Measurements from ENCODE around the gene NRSN2. TPM values are rescaled to one million over a fixed set of nuclear protein-coding genes. Genes with fewer than 3 reads are reported as not detected.

The NRSN2 gene
- total RNA-seq, 1 donor from 2014 or later: 17.3 TPM

DNA sequence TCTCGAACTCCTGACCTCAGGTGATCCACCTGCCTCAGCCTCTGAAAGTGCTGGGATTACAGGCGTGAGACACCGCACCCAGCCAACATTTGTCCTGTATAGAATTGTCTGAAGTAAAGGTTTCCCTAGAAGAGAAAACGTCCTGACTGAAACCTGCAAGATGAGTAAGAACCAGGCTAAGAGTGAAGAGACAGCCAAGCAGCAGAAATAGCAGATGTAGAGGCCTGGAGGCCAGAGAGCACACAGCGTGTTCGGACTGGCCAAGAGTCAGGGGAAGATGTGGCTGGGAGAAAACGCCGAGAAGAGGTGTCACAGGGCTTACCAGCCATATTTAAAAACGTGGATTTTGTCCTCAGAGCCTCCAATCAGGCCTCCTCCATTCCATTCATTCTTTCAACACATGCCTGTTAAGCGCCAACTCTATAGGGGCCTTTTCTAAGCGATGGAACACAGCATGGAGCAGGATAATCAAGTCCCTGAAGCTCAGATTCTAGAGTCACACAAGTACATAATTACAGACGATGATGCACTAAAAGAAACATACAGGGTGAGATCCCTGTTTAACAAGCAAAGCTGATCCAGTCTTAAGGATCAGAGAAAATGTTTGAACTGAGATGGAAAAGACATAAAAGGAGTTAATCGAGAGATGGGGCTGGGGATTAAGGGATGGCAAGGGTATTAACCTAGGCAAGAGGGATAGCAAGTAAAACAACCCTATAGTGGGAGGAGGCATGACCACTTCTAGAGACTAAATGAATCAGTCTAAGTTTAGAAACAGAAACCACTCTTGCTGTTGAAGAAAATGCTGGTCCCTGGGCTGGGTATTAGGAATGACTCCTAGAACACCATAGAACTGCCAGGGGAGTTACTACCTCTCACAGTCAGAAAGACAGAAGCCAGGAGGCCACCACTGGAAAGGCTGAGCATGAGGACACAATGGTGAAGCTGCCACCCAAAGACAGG is 44.7 kb upstream of the NRSN2 start:
- Histone ChIP-seq H3K36me3 (no peaks in the 10 kb centered on the region), H3K4me1 (peaks cover 36% of the 10 kb centered on the region), H3K9me3 (no peaks in the 10 kb centered on the region), H3K4me3 (no peak overlapping the region), H3K27me3 (ENCODE audit: low read depth) (no peaks in the 10 kb centered on the region), H3K27ac (no peak overlapping the region)
- intact Hi-C loops (cut with DNase I): no loop called here
- TF ChIP-seq, protein P1, sequence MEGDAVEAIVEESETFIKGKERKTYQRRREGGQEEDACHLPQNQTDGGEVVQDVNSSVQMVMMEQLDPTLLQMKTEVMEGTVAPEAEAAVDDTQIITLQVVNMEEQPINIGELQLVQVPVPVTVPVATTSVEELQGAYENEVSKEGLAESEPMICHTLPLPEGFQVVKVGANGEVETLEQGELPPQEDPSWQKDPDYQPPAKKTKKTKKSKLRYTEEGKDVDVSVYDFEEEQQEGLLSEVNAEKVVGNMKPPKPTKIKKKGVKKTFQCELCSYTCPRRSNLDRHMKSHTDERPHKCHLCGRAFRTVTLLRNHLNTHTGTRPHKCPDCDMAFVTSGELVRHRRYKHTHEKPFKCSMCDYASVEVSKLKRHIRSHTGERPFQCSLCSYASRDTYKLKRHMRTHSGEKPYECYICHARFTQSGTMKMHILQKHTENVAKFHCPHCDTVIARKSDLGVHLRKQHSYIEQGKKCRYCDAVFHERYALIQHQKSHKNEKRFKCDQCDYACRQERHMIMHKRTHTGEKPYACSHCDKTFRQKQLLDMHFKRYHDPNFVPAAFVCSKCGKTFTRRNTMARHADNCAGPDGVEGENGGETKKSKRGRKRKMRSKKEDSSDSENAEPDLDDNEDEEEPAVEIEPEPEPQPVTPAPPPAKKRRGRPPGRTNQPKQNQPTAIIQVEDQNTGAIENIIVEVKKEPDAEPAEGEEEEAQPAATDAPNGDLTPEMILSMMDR (IDR thresholded peaks at IDR 0.05): no peak
- ATAC-seq: no peak
- DNase-seq: no peak

DNA sequence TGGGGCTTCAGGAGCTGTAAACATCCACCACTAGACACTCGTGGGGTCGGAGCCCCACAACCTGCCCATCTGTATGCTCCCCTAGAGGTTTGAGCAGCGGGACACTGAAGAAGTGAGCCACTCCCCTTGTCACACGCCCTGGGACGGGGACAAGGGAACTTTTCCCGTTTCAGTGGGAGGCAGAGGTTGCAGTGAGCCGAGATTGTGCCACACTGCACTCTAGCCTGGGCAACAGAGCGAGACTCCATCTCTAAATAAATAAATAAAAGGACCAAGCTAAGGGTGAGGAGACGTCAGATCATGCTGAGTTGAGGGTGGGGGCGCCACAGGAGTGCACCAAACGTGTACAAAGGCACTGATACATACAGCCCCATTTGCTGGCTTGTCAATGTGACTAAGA is 41.2 kb upstream of the NRSN2 start:
- TF ChIP-seq, protein P1 (IDR thresholded peaks at IDR 0.05): no peak
- no peaks in the 10 kb centered on the region for H3K9me3 ChIP-seq
- ATAC-seq (no peak), DNase-seq (no peak)
- no peaks in the 10 kb centered on the region for H3K36me3 ChIP-seq
- H3K4me1 ChIP-seq: peaks cover 34% of the 10 kb centered on the region
- no peak overlapping the region for H3K4me3 ChIP-seq
- intact Hi-C loops (cut with DNase I): no loop called here
- H3K27me3 ChIP-seq (ENCODE audit: low read depth): no peaks in the 10 kb centered on the region
- H3K27ac ChIP-seq: no peak overlapping the region

DNA sequence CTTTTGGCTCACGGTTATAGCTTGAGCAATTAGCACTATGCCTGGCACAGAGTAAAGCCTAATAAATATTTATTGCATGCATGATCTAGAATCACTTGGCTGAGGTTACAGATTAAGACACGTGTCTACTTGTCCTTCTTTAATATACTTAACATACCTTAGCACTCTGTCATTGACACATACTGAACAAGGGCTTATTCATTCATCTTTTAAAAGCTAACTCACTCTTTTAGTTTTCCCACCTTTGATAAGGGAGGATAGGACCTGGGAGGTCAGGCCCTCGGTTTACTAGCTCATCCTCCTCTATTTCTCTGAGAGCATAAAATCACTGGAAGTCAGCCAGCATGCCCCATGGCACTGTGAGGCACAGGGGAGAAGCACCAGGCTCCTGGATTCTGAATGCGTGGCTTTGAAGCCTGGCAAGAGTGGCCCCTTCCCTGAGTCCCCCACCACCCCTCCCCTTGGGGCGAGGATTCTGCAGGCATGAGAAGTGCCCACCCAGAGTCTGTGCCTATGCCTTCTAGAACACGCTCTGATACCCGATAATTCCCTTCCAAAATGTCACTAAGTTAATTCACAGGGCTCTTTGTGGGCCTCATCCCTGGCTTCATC is 38.4 kb upstream of the NRSN2 start:
- ATAC-seq (no peak), DNase-seq (no peak)
- H3K9me3 ChIP-seq: no peaks in the 10 kb centered on the region
- intact Hi-C loops (cut with DNase I): no loop called here
- no peaks in the 10 kb centered on the region for H3K27me3 ChIP-seq (ENCODE audit: low read depth)
- TF ChIP-seq, protein P1 (IDR thresholded peaks at IDR 0.05): no peak
- no peaks in the 10 kb centered on the region for H3K36me3 ChIP-seq
- H3K4me1 ChIP-seq: peaks cover 26% of the 10 kb centered on the region
- peak overlapping the region; percentile 90 for H3K27ac ChIP-seq
- no peak overlapping the region for H3K4me3 ChIP-seq

DNA sequence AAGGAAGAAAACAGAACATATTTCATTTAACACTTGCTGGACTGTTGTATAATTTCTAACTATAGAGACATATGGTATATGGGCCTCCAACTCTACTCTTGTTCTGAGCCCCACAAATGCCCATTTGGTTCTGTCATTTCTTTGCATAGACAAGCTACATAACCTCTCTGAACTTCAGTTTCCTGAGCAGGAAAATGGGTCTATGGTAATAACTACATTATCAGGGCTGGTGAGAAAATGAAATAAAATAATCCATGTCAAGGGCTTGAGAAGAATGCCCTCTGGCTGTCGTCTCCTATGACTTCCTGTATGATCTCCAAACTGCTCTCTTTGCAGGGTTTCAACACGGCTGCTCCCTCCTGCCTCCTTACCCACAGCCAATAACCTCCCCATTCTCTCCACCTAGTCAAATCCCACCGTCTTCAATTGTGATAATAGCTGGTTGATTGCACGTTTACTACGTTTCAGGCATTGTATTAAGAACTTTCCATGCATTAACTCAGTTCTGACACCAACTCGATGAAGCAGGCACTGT is 37.5 kb upstream of the NRSN2 start:
- H3K4me1 ChIP-seq: peaks cover 26% of the 10 kb centered on the region
- no peaks in the 10 kb centered on the region for H3K36me3 ChIP-seq
- H3K27me3 ChIP-seq (ENCODE audit: low read depth): no peaks in the 10 kb centered on the region
- TF ChIP-seq, protein P1 (IDR thresholded peaks at IDR 0.05): no peak
- H3K9me3 ChIP-seq: no peaks in the 10 kb centered on the region
- ATAC-seq: peak; percentile 46 to 49
- H3K4me3 ChIP-seq: peak overlapping the region; percentile 60
- intact Hi-C loops (cut with DNase I): no loop called here
- DNase-seq: no peak
- H3K27ac ChIP-seq: peak overlapping the region; percentile 90

DNA sequence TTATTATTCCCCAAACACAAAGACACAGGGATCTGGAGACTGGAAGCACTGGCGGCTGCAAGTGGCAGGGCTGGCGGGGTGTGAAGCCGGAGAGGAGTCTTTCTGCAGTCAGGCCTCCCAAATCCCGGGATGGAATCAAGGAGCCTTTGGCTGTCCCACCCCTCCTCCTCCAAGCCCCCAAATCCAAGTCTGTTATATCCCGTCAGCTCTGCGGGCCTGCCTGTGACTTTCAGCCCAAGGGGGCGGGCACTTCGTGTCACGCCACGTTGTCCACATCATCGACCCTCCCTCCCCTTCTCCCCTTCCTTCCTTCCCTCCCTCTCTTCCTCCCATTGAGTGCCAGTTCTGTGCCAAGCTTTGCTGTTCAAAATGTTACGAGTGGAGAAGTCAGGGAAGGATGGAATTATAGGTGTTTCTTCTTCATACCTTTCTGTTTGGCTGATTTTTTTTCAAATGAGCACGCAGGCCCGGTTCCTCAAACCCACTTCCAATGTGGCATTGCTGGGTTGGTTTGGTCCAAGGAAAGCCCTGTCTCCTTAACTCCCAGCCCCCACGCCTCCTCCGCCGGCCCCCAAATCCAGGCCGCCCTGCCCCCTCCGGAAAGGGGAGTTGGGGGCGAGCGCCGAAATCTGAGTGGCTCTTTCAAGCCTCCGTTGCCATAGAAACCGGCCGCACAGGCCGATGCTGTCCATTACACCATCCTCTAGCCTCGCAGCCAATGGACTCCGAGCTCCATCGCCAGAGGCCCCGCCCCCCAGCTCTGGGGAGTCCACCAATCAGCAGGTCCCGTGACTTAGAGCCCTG is 36.9 kb upstream of the NRSN2 start:
- H3K4me1 ChIP-seq: peaks cover 26% of the 10 kb centered on the region
- intact Hi-C loops (cut with DNase I): no loop called here
- peak; percentile 99 for ATAC-seq
- H3K9me3 ChIP-seq: no peaks in the 10 kb centered on the region
- H3K27me3 ChIP-seq (ENCODE audit: low read depth): no peaks in the 10 kb centered on the region
- peak; percentile 98 for DNase-seq
- TF ChIP-seq, protein P1 (IDR thresholded peaks at IDR 0.05): no peak
- H3K4me3 ChIP-seq: peak overlapping the region; percentile 60
- peak overlapping the region; percentile 90 for H3K27ac ChIP-seq
- no peaks in the 10 kb centered on the region for H3K36me3 ChIP-seq

All from lower lobe of right lung (tissue), 2 donors.